NCI-H69 (cell line): ENCODE measurements around the gene EIF3C.
"Not testable (repeated sequence)": the region's sequence is repeated elsewhere in the genome, so short reads cannot be mapped to it uniquely, and the experiment has no call there.

Experiments
- DNase-seq: peaks from one replicate; lab custom pipeline; 2025; lab: John Stamatoyannopoulos, UW

The EIF3C gene, protein sequence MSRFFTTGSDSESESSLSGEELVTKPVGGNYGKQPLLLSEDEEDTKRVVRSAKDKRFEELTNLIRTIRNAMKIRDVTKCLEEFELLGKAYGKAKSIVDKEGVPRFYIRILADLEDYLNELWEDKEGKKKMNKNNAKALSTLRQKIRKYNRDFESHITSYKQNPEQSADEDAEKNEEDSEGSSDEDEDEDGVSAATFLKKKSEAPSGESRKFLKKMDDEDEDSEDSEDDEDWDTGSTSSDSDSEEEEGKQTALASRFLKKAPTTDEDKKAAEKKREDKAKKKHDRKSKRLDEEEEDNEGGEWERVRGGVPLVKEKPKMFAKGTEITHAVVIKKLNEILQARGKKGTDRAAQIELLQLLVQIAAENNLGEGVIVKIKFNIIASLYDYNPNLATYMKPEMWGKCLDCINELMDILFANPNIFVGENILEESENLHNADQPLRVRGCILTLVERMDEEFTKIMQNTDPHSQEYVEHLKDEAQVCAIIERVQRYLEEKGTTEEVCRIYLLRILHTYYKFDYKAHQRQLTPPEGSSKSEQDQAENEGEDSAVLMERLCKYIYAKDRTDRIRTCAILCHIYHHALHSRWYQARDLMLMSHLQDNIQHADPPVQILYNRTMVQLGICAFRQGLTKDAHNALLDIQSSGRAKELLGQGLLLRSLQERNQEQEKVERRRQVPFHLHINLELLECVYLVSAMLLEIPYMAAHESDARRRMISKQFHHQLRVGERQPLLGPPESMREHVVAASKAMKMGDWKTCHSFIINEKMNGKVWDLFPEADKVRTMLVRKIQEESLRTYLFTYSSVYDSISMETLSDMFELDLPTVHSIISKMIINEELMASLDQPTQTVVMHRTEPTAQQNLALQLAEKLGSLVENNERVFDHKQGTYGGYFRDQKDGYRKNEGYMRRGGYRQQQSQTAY

GRCh38 chr16:28711220-28712083 is at the start of gene EIF3C:
Gene EIF3C, plus strand, starts transcription at chr16:28711464. Its CDS starts 223 bp downstream, at chr16:28711687.
- DNase-seq, result not testable (repeated sequence)

DNA sequence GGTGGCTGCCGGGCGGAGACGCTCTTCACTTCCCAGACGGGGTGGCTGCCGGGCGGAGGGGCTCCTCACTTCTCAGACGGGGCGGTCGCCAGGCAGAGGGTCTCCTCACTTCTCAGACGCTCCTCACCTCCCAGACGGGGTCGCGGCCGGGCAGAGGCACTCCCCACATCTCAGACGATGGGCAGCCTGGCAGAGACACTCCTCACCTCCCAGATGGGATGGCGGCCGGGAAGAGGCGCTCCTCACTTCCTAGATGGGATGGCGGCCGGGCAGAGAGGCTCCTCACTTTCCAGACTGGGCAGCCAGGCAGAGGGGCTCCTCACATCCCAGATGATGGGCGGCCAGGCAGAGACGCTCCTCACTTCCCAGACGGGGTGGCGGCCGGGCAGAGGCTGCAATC is 45.0 kb upstream of the EIF3C start:
- not testable (repeated sequence) for DNase-seq

DNA sequence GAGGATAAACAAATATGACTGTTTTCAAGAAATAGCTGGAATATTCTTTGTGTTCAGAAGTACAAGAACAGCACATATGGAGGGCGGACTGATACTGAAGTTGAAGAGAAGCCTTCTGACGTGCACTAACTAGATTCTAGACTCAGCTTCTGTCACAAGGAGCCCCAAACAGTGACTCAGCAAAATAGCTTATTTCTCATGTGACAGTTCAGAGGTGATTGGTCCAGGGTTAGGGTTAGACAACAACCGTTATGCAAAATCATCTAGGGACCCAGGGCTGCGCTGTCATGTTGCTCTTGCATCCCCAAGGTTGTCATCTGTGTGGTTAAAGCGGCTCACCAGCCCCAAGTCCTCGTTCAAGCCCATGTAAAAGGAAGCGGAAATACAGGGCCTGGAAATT is 43.8 kb upstream of the EIF3C start:
- not testable (repeated sequence) for DNase-seq

DNA sequence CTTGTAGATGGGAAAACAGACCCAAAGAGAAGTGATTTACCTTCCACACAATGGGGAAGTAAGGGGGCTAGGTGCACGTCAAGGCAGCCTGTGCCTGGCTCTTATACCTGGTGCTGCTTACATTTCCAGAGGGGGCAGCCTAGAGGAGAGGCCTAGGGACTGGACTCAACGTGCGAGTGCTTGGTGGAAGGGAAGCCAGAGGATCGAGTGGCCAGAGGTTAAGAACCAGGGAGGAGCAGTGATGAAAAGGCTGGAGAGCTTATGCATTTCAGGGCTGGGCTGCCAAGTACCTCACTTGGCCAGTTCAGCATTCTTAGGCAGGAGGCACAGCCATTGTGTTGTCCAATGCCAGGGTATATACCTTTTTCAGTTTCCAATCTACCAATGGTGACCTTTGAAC is 43.1 kb upstream of the EIF3C start:
- not testable (repeated sequence) for DNase-seq

GRCh38 chr16:28688327-28688952 is 22.8 kb upstream of the EIF3C start:
- not testable (repeated sequence) for DNase-seq

GRCh38 chr16:28689425-28689824 is 21.8 kb upstream of the EIF3C start:
- not testable (repeated sequence) for DNase-seq

DNA sequence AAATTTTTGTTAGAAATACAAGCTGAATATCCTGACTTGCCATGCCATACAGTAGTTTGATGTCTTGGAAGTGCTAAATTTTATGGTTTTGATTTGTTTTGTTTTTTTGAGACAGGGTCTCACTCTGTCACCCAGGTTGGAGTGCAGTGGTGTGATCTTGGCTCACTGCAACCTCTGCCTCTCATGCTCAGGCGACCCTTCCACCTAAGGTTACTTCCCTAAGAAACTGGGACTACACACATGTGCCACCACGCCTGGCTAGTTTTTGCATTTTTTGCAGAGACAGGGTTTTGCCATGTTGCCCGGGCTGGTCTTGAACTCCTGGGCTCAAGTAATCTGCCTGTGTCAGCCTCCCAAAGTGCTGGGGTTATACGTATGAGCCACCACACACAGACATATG is 19.5 kb upstream of the EIF3C start:
- DNase-seq, result not testable (repeated sequence)

GRCh38 chr16:28693257-28693950 is 17.9 kb upstream of the EIF3C start:
- not testable (repeated sequence) for DNase-seq

DNA sequence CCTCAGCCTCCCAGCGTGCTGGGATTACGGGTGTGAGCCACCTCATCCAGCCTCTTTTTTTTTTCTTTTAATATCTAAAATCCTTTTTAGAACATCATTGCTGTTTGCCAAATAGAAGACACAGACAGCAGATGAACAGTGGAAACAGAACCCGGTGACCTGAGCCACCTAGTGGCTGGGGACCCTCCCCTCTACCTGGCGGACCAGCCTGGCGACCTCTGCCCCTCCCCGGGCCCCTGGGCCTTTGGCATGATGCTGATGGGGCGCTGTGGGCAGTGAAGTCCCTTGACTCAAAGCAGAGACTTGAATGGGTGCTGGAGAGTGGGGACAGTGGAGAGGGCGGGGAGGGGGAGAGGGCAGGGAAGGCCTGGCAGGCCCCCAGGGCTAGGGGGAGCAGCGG is 11.5 kb upstream of the EIF3C start:
- not testable (repeated sequence) for DNase-seq

DNA sequence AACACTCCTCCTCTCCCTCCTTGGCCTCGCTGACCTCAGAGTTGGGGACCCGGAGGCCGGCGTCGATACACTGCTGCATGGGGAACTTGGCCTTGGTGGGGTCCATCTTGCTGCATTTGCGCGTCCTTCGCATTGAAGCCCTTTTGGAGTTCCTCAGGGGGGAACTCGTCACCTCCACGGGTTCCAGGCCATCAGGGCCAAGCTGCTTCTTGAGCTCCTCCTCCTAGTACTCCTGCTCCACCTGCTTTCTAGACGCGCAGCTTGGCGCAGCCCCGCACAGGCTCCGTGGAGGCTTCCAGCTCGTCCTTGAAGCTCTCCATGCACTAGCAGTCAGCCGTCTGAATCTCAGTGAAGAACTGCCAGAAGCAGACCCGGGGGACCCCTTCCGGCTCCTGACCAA is 10.9 kb upstream of the EIF3C start:
- DNase-seq, result not testable (repeated sequence)

DNA sequence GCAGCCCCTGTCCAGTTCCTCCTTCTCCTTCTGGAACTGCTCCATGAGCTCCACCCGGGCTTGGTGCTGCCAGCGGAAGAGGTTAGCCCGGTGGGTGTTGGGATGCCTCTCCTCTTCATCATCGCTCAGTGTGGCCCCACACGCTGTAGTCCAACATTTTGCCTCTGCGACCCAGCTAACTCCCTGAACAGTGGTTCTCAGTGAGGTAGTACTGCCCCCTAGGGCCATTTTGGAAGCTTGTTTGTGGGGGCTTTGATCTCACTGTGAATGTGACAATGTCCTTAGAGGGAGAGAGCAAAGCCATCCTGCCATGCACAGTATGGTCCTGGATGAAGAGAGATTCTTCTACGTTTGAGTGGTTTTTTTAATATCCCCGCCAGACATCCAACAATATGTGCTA is 9.9 kb upstream of the EIF3C start:
- not testable (repeated sequence) for DNase-seq

- not testable (repeated sequence) for DNase-seq
These were observed 7.0 kb upstream of the EIF3C start for GRCh38 chr16:28704246-28704645.

DNA sequence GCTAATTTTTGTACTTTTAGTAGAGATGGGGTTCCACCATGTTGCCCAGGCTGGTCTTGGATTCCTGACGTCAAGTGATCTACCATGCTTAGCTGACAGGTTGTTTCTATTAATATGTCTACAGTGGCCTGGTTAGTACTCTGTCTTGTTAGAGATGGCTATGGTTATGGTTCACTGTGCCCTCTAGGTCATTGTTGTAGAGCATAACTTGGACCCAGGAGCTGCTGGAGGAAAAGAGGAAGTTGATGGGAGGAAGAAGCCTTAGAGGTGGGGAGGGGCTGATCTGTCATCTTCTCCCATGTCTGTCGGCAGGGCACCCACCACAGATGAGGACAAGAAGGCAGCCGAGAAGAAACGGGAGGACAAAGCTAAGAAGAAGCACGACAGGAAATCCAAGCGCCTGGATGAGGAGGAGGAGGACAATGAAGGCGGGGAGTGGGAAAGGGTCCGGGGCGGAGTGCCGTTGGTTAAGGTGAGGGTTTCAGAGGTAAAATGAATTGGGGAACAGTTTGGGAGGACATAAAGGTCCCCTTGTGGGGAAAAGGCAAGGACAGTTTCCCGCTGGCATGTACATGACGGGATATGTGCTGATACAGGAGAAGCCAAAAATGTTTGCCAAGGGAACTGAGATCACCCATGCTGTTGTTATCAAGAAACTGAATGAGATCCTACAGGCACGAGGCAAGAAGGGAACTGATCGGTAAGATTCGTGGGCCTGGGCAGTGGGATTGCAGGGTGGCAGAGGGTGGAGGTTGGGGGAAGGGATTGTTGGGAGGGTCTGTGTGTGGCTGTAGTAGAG is 11.8 kb downstream of the EIF3C start:
- not testable (repeated sequence) for DNase-seq

GRCh38 chr16:28731253-28731652 is 20.0 kb downstream of the EIF3C start:
- not testable (repeated sequence) for DNase-seq

- not testable (repeated sequence) for DNase-seq
These were observed 21.3 kb downstream of the EIF3C start for GRCh38 chr16:28732455-28733124.

DNA sequence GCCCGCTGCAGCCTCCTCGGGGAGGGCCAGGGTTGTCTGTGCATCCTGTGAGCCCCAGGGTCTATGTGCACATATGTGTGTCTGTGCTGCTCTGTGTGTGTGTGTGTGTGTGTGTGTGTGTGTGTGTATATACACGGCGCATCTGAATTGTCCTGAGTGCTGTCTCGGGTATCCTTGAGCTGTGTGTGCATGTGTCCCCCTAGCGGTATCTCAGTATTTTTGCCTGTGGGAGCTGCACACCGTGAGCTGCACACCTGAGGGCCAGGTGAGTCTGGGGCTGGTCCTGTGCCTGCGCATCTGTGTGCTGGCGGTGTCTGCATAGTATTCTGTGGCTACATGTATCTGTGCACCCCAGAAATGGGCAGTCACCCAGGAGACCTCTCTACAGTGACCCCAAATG is 28.5 kb downstream of the EIF3C start:
- not testable (repeated sequence) for DNase-seq

DNA sequence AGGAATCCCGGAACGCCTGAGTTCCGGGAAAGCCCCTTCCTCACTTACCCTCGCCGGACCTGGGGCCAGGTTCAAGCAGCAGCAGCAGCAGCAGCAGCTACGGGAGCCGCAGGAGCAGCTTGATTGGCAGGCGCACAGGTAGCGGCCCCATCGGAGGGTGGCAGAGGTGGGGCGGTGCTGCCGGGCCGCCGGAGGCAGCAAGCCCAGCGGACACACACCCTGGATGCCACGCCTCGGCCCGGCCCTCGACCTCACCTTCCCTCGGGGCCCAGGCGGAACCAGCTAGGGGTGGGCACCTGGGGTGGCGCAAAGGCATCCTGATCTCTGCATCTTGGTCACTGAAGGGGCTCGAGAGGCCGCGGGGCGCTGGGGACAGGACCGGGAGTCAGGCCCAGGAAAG is 29.4 kb downstream of the EIF3C start:
- not testable (repeated sequence) for DNase-seq

- not testable (repeated sequence) for DNase-seq
These were observed 30.0 kb downstream of the EIF3C start for GRCh38 chr16:28741295-28741694.
